Type B pancreatic cell (in vitro differentiated cells): ENCODE measurements around the gene MMP13. TPM values are rescaled to one million over a fixed set of nuclear protein-coding genes. Genes with fewer than 3 reads are reported as not detected.
A peak's percentile ranks its signal among the peaks of the same experiment; 100 is the strongest.

Experiments used
- DNase-seq: peaks from one replicate; pipeline ENCODE4 v3.0.0; 2021; ENCODE audit warnings: mixed read lengths; ENCODE audit not compliant: unreplicated experiment; ENCODE audit errors: extremely low spot score
- H3K27ac Mint-ChIP-seq: 2 replicates; pipeline ENCODE4 v1.8.0; 2021; ENCODE audit warnings: mild to moderate bottlenecking, mixed read lengths
- H3K27me3 Mint-ChIP-seq: 2 replicates; pipeline ENCODE4 v1.8.0; 2021; ENCODE audit warnings: mixed read lengths
- H3K36me3 Mint-ChIP-seq: 2 replicates; pipeline ENCODE4 v1.8.0; 2021; ENCODE audit warnings: mixed read lengths
- H3K4me1 Mint-ChIP-seq: one replicate; pipeline ENCODE4 v1.8.0; 2021; ENCODE audit warnings: mixed read lengths; ENCODE audit not compliant: unreplicated experiment
- H3K4me3 Mint-ChIP-seq: 2 replicates; pipeline ENCODE4 v1.8.0; 2021; ENCODE audit warnings: mild to moderate bottlenecking, mixed read lengths
- H3K9me3 Mint-ChIP-seq: 2 replicates; pipeline ENCODE4 v1.8.0; 2021; ENCODE audit warnings: mixed read lengths
- total RNA-seq: library from RNA; stranded (reverse); gene quantifications from 2 replicates; pipeline ENCODE4 v1.2.1, GENCODE V29; 2021; ENCODE audit warnings: low replicate concordance
- TF ChIP-seq, protein P1 (sequence below): fragments of 200-600 bp; sonication (generic); conservative IDR thresholded peaks from 2 replicates; pipeline ENCODE4 v1.5.0; 2021; ENCODE audit warnings: antibody characterized with exemption, mild to moderate bottlenecking

MMP13 gene
- total RNA-seq, 1 donor from 2014 or later, result not detected

DNA sequence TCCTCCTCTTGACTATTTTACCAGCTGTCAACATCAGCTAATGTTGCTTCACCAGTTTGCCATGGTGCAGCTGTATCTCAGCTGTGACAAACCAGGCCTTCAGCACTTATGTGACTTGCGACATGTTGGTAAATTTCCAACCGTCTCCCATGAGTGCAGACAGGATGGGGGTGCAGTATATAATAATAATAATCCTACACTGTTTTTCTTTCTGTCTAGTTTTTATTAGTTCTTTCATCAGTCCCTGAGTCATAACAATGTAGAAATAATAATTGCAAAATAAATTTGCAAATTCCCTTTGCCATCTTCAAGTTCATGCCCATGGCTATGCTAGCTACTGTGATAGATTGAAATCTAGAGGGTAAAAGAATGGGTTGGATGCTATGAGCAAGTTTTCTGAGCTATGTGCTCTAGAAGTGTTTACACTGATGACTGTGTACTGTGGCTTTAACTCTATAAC is 4.9 kb downstream of the MMP13 start:
- Mint-ChIP-seq H3K27ac (no peak overlapping the region), H3K9me3 (no peaks in the 10 kb centered on the region), H3K36me3 (no peaks in the 10 kb centered on the region), H3K4me3 (no peak overlapping the region), H3K27me3 (no peaks in the 10 kb centered on the region), H3K4me1 (peaks cover 9% of the 10 kb centered on the region)
- no peak for DNase-seq
- TF ChIP-seq, protein P1, sequence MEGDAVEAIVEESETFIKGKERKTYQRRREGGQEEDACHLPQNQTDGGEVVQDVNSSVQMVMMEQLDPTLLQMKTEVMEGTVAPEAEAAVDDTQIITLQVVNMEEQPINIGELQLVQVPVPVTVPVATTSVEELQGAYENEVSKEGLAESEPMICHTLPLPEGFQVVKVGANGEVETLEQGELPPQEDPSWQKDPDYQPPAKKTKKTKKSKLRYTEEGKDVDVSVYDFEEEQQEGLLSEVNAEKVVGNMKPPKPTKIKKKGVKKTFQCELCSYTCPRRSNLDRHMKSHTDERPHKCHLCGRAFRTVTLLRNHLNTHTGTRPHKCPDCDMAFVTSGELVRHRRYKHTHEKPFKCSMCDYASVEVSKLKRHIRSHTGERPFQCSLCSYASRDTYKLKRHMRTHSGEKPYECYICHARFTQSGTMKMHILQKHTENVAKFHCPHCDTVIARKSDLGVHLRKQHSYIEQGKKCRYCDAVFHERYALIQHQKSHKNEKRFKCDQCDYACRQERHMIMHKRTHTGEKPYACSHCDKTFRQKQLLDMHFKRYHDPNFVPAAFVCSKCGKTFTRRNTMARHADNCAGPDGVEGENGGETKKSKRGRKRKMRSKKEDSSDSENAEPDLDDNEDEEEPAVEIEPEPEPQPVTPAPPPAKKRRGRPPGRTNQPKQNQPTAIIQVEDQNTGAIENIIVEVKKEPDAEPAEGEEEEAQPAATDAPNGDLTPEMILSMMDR, result no peak

DNA sequence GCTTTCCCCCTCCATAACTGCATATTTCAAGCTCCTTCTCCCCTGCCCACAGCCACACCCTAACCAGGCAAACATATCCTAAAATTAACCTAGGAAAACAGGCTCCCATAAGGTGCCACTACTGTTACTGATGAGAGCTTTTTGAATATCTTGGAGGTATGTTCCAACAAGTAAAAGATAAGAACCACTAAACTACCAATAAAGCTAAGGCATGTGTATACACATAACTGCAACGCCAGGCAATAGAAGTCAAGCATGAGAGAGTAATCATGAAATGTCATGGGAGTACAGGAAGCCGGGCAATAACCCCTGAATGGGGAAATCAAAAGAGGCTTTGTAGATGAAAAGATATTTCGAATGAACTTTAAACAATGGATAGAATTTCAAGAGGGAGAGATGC is 9.3 kb downstream of the MMP13 start:
- TF ChIP-seq, protein P1, result no peak
- Mint-ChIP-seq H3K27me3 (no peaks in the 10 kb centered on the region), H3K4me3 (no peak overlapping the region), H3K27ac (no peak overlapping the region), H3K4me1 (peaks cover 11% of the 10 kb centered on the region), H3K9me3 (no peaks in the 10 kb centered on the region), H3K36me3 (no peaks in the 10 kb centered on the region)
- DNase-seq, result no peak

DNA sequence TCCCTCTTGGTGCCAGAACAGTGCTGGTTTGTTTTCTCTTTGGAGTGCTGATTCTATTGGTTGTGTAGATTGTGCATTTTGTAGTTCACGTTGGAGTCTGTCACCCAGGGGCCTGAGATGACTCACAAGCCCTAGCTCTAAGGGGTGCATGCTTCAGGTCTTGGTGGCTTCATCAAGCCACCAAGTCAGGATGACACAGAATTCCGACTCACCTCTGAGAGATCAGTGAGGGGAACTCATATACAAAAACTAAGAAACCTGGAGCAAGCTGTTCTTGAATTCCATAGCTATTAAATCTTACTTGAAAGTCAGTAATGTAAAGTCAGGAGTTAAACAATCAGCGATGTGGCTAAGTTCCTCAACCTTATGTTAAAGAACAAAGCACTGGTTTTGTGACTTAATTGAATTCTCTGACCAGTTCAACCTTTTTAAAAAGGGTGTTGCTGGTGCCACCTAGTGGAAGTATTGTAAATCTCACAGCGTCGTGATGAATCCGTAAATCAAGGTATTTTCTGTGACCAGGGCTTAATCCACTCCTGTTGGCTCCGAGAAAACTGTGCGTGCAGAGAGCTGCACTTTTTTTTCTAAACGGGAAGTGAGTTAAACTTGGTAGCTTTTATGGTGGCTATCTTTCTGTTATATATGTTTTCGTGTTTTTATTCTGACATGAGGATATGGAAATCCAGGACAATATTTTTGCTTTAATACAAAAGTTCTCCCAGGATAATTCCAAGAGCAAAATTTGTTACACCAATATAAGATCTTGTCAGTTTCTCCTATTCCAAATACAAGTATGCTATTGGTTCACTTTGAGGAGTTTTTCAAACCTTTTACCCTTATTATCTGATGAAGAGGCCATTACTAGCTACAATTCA is 14.6 kb downstream of the MMP13 start:
- Mint-ChIP-seq H3K4me1 (peaks cover 7% of the 10 kb centered on the region), H3K27me3 (peaks cover 6% of the 10 kb centered on the region), H3K9me3 (no peaks in the 10 kb centered on the region), H3K4me3 (no peak overlapping the region), H3K27ac (peak overlapping the region; percentile 37), H3K36me3 (no peaks in the 10 kb centered on the region)
- no peak for DNase-seq
- TF ChIP-seq, protein P1, result peak; percentile 88

DNA sequence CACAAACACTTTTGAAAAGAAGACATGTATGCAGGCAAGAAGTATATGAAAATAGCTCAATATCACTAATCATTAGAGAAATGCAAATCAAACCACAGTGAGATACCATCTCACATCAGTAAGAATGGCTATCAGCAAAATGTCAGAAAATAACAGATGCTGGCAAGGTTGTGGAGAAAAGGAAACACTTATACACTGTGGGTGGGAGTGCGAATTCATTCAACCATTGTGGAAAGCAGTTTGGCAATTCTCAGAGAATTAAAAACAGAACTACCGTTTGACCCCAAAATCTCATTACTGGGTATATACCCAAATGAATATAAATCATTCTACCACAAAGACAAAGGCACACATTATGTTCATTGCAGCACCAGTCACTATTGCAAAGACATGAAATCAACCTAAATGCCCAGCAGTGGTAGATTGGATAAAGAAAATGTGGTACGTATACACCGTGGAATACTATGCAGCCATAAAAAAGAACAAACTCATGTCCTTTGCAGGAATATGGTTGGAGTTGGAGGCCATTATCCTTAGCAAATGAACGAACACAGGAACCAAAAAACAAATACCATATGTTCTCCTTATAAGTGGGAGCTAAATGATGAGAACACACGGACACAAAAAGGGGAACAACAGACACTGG is 18.5 kb downstream of the MMP13 start:
- Mint-ChIP-seq H3K27me3 (peaks cover 8% of the 10 kb centered on the region), H3K9me3 (no peaks in the 10 kb centered on the region), H3K4me1 (peaks cover 7% of the 10 kb centered on the region), H3K27ac (no peak overlapping the region), H3K4me3 (no peak overlapping the region), H3K36me3 (no peaks in the 10 kb centered on the region)
- TF ChIP-seq, protein P1, result no peak
- DNase-seq, result no peak

DNA sequence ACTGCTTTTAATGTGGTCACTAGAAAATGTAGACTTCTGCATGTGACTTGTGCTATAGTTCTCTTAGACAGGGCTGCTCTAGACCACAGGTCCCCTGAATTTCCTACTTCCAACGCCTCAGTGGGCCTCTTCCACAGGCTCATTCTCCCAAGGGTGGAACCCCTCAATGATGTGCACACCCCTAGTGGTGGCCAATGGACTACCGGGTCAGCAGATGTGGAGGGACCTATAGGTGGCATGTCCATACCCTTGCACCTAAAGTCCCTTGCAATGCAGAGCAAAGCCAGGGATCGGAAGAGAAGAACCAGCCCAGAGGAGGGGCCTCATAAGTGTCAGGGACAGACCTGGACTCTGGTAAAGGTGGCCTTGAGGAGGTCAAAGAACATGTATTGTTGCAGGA is 20.0 kb downstream of the MMP13 start:
- H3K4me1 Mint-ChIP-seq, result peaks cover 5% of the 10 kb centered on the region
- H3K36me3 Mint-ChIP-seq, result no peaks in the 10 kb centered on the region
- TF ChIP-seq, protein P1, result no peak
- H3K4me3 Mint-ChIP-seq, result no peak overlapping the region
- H3K9me3 Mint-ChIP-seq, result no peaks in the 10 kb centered on the region
- no peak overlapping the region for H3K27ac Mint-ChIP-seq
- no peak for DNase-seq
- peaks cover 9% of the 10 kb centered on the region for H3K27me3 Mint-ChIP-seq
